ENCODE data around the gene DNAH14.
"Not testable (repeated sequence)": the region's sequence is repeated elsewhere in the genome, so short reads cannot be mapped to it uniquely, and the experiment has no call there.

Gene DNAH14

DNA sequence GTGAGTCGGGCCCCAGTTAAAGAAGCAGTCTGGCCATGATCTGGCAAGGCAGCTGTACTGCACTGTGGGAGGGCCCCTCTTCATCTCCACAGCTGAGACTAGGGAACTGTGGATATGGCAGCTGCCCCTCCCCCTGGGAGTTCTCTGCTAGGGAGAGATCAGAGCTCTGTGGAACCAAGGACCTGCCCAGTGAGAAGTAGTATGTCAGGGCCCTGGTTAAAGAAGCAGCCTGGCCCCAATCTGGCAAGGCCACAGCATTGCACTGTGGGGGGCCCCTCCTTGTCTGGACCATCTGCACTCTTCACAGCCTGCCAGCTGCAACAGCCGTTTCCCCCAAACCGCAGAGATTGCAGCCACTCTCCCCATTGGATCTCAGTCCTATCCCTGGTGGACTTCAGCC, 208.5 kb downstream of the DNAH14 start:
- FAIRE-seq = no peak
- no peak for DNase-seq (ENCODE audit: insufficient read length, low spot score)

GRCh38 chr1:225143001-225143400, 213.5 kb downstream of the DNAH14 start:
- FAIRE-seq (no peak), DNase-seq (ENCODE audit: insufficient read length, low spot score) (no peak)

- no peak for DNase-seq (ENCODE audit: insufficient read length, low spot score)
- FAIRE-seq = no peak
Observed at GRCh38 chr1:225146478-225146877, 217.0 kb downstream of the DNAH14 start.

GRCh38 chr1:225147791-225148190, 218.3 kb downstream of the DNAH14 start:
- DNase-seq (ENCODE audit: insufficient read length, low spot score); FAIRE-seq: not testable (repeated sequence)

DNA sequence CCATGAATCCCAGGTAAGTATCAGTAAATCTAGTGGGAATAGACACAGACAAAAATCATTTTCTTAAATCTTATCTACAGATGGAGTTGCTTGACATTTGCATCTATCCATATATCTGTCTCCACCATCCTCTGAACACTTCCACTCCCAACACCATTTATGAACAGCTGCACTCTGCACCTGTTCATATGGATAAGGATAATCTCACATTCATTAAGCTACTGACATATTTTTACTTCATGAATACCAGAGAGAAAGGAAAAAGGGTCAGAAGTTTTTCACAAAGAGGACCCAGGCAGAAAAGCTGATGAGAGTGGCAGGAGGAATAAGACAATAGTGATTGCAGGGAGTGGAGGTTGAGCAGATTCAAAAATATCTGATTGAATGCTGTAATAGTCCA, 222.6 kb downstream of the DNAH14 start:
- FAIRE-seq (no peak), DNase-seq (ENCODE audit: insufficient read length, low spot score) (no peak)

GRCh38 chr1:225155555-225155954, 226.1 kb downstream of the DNAH14 start:
- FAIRE-seq = no peak
- DNase-seq (ENCODE audit: insufficient read length, low spot score) = no peak

DNA sequence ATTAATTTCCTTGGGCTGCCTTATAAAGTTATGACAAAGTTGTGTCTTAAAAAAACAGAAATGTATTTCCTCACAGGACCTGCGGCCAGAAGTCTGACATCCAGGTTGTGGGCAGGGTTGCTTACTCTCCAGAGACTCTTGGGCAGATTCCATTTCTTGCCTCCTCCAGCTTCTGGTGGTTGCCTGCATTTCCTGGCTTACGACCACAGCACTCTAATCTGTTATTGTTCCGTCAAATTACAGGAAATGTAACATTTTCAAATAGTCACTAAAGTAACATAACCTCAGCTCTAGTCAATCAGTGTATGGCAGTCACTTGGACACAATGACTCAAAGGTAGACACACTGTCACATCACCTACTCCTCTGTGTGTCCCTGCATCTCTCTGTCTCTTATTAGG, 226.8 kb downstream of the DNAH14 start:
- FAIRE-seq (peak; percentile 64), DNase-seq (ENCODE audit: insufficient read length, low spot score) (peak; percentile 9)

DNA sequence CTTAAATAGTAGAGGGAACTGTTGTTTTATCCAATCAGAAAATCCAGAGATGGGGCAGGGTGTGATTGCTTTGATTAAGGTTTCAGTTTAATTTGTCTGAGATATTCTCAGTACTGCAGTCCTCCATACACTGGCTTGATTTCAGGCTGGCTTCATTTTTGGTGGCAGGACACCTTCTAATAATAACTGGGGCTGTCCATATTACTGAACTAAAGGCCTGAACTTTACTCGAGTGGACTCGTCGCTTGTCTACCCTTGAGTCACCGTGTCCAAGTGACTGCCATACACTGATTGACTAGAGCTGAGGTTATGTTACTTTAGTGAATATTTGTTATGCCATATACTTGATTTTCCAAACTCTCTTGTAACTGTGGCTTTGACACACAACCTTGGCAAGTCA, 228.8 kb downstream of the DNAH14 start:
- FAIRE-seq = no peak
- DNase-seq (ENCODE audit: insufficient read length, low spot score) = no peak

GRCh38 chr1:225159793-225160192, 230.3 kb downstream of the DNAH14 start:
- FAIRE-seq = no peak
- no peak for DNase-seq (ENCODE audit: insufficient read length, low spot score)

DNA sequence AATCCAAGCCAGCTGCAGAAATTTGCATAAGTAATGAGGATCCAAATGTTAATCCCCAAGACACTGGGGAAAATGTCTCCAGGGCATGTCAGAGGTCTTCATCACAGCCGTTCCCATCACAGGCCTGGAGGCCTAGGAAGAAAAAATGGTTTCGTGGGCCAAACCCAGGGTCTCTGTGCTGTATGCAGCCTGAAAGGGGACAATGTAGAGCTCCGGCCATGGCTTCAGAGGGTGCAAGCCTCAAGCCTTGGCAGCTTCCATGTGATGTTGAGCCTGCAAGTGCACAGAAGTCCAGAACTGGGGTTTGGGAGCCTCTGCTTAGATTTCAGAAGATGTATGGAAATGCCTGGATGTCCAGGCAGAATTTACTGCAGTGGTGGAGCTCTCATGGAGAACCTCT, 247.9 kb downstream of the DNAH14 start:
- FAIRE-seq; DNase-seq (ENCODE audit: insufficient read length, low spot score): not testable (repeated sequence)

GRCh38 chr1:225179686-225180085, 250.2 kb downstream of the DNAH14 start:
- DNase-seq (ENCODE audit: insufficient read length, low spot score) (no peak), FAIRE-seq (no peak)

- DNase-seq (ENCODE audit: insufficient read length, low spot score) = no peak
- no peak for FAIRE-seq
Observed at GRCh38 chr1:225182716-225183115, 253.2 kb downstream of the DNAH14 start.

GRCh38 chr1:225191199-225191753, 261.8 kb downstream of the DNAH14 start:
- no peak for DNase-seq (ENCODE audit: insufficient read length, low spot score)
- FAIRE-seq = no peak

DNA sequence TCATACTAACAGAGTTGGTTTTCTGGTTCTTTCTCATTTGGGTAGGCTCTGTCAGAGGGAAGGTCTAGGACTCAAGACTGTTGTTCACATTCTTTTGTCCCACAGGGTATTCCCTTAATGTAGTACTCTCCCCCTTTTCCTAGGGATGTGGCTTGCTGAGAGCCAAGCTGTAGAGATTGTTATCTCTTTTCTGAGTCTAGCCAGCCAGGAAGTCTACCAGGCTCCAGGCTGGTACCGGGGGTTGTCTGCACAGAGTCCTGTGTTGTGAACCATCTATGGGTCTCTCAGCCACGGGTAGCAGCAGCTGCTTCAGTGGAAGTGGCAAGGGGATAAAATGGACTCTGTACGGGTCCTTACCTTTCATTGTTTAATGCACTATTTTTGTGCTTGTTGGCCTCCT, 272.0 kb downstream of the DNAH14 start:
- DNase-seq (ENCODE audit: insufficient read length, low spot score) (no peak), FAIRE-seq (no peak)

- DNase-seq (ENCODE audit: insufficient read length, low spot score) = no peak
- no peak for FAIRE-seq
Observed at GRCh38 chr1:225207791-225208190, 278.3 kb downstream of the DNAH14 start.

- FAIRE-seq (no peak), DNase-seq (ENCODE audit: insufficient read length, low spot score) (no peak)
Observed at GRCh38 chr1:225209153-225209552, 279.7 kb downstream of the DNAH14 start.

DNA sequence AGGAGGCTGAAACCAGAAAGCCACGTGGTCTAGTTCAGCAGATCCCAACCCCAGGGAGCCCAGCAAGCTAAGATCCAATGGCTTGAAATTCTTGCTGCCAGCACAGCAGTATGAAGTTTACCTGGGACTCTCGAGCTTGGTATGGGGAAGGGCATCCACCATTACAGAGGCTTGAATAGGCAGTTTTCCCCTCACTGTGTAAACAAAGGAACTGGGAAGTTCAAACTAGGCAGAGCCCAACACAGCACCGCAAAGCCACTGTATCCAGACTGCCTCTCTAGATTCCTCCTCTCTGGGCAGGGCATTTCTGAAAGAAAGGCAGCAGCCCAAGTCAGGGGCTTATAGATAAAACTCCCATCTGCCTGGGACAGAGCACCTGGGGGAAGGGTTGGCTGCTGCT, 280.7 kb downstream of the DNAH14 start:
- DNase-seq (ENCODE audit: insufficient read length, low spot score); FAIRE-seq: not testable (repeated sequence)

DNA sequence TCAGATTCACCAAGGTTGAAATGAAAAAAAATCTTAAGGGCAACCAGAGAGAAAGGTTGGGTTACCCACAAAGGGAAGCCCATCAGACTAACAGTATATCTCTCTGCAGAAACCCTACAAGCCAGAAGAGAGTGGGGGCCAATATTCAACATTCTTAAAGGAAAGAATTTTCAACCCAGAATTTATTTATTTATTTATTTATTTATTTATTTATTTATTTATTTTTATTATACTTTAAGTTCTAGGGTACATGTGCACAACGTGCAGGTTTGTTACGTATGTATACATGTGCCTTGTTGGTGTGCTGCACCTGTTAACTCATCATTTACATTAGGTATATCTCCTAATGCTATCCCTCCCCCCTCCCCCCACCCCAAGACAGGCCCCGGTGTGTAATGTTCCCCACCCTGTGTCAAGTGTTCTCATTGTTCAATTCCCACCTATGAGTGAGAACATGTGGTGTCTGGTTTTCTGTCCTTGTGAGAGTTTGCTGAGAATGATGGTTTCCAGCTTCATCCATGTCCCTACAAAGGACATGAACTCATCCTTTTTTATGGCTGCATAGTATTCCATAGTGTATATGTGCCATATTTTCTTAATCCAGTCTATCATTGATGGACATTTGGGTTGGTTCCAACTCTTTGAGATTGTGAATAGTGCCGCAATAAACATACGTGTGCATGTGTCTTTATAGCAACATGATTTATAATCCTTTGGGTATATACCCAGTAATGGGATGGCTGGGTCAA, 282.4 kb downstream of the DNAH14 start:
- not testable (repeated sequence) for DNase-seq (ENCODE audit: insufficient read length, low spot score); FAIRE-seq

GRCh38 chr1:225224287-225224686, 294.8 kb downstream of the DNAH14 start:
- FAIRE-seq = no peak

DNA sequence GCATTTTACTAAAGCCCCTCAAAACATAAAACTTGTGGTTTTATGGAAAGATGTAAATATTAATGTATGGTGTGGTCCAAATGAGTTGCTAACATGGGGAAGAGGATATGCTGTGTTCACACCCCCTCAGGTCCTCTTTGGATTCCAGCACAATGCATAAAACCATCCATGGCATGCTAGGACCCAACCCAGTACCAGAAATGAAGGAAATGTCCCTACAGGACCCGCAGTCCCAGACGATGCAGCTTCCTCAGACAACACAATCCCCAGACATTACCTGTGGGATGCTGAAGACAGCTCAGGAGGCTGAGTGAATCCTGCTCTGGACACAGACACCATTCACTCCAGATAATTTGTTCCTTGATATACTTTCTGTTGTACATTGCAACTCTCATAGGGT, 296.2 kb downstream of the DNAH14 start:
- DNase-seq (ENCODE audit: insufficient read length, low spot score) (no peak), FAIRE-seq (no peak)

More at GRCh38 chr1:225224287-225224686, 294.8 kb downstream of the DNAH14 start:
- no peak for DNase-seq (ENCODE audit: insufficient read length, low spot score)

DNA sequence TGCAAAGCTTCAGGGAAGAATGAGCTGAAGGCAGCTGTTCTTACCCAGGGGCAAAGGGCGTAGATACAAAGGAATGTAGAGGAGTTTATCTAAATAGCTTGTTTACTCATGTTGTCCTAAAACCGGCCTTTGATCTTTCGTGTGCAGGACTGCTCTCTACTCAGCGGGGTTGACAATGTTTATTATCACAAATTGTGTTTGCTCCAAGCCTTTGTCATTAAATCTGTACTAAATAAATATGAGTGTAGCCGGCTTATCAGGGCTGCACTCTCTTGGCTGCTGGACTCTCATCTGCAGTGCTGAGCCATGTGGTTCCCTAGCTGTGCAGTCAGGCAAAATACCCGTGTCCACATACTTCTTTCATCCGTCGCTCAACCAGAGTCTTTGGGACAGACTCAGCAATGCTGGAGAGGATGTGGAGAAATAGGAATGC, 299.4 kb downstream of the DNAH14 start:
- FAIRE-seq (no peak), DNase-seq (ENCODE audit: insufficient read length, low spot score) (no peak)

DNA sequence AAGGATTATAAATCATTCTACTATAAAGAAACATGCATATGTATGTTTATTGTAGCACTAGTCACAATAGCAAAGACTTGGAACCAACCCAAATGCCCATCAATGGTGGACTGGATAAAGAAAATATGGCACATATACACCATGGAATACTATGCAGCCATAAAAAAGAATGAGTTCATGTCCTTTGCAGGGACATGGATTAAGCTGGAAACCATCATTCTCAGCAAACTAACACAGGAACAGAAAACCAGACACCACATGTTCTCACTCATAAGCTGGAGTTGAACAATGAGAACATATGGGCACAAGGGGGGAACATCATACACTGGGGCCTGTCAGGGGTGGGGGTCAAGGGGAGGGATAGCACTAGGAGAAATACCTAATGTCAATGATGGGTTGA, 300.0 kb downstream of the DNAH14 start:
- not testable (repeated sequence) for DNase-seq (ENCODE audit: insufficient read length, low spot score); FAIRE-seq

All from HTR-8/SVneo (cell line).